ENCODE measurements around the gene KNCN. TPM values are rescaled to one million over a fixed set of nuclear protein-coding genes. Genes with fewer than 3 reads are reported as not detected.

The KNCN gene
- total RNA-seq, 1 donor from 2014 or later = not detected

DNA sequence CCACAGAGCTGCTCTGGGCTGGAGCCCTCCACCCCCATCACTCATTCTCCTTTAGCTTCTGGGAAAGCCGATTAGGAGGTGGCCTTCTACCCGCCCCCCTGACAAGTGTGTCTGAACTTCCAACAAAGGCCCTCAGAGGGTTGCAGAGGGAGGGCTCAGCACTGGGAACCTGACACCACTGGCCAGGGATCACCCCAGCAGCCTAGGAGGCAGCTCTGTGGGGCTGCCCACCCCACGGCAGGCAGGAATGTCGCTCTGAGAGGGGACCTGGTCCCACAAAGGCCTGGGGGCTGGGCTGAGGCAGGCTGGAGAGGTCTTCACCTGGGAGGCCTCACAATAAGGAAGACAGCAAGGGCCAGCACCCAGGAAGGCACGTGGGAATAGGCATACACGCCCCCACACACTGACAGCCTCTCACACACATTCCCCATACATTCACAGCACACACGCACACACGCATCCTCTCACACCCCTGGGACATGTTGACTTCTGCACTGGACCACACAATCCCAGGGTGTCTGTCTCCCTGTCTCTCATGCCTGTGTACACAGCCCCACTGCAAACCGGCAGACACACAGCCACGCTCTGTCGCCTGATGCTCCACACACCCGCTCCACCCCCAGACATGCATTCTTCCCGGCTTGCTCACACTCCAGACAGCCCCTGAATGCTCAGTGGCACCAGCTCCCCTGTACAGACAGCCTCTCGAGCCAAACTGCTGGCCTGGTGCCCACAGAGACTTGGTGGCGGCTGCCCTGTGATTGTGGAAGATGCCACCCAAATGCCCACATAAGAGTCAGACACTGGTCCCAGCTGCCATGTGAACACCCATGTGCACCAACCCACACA is 31.2 kb downstream of the KNCN start:
- Histone ChIP-seq H3K36me3 (ENCODE audit: insufficient read depth, low read length) (no peaks in the 10 kb centered on the region), H3K27ac (ENCODE audit: low read depth, low read length) (peak overlapping the region; percentile 24), H3K4me1 (ENCODE audit: insufficient read depth, low read length) (peaks cover 34% of the 10 kb centered on the region), H3K4me3 (ENCODE audit: insufficient read depth, low read depth, low read length) (peak overlapping the region; percentile 3), H3K9ac (ENCODE audit: low read length) (peak overlapping the region; percentile 38), H3K27me3 (ENCODE audit: insufficient read depth, low read length) (peaks cover 5% of the 10 kb centered on the region), H3K4me2 (ENCODE audit: low read length) (peak overlapping the region; percentile 84), H4K20me1 (ENCODE audit: insufficient read depth, low read length) (no peaks in the 10 kb centered on the region), H3K79me2 (ENCODE audit: insufficient read depth, low read length) (no peaks in the 10 kb centered on the region), H3K9me3 (ENCODE audit: insufficient read depth, low read depth, low read length) (no peaks in the 10 kb centered on the region), H2AFZ (ENCODE audit: low read depth, low read length) (peak overlapping the region; percentile 44)
- no peaks in the 10 kb centered on the region for H3K36me3 Mint-ChIP-seq (ENCODE audit: low read depth, unreplicated experiment)
- peak; percentile 69 for FAIRE-seq
- H3K9me3 Mint-ChIP-seq (ENCODE audit: unreplicated experiment) = no peaks in the 10 kb centered on the region
- H3K27ac Mint-ChIP-seq (ENCODE audit: unreplicated experiment) = peak overlapping the region; percentile 90
- H3K4me3 Mint-ChIP-seq (ENCODE audit: unreplicated experiment) = peak overlapping the region; percentile 55
- DNase-seq (ENCODE audit: low read depth) = peak; percentile 82
- peaks cover 44% of the 10 kb centered on the region for H3K4me1 Mint-ChIP-seq (ENCODE audit: low read depth, unreplicated experiment)
- H3K27me3 Mint-ChIP-seq (ENCODE audit: low read depth, unreplicated experiment) = peaks cover 21% of the 10 kb centered on the region
- no peak for TF ChIP-seq CTCF (IDR thresholded peaks at IDR 0.05; ENCODE audit: insufficient read depth, low read depth, low read length)
- TF ChIP-seq EZH2 (IDR thresholded peaks at IDR 0.05; ENCODE audit: insufficient read depth, low read length) = no peak

GRCh38 chr1:46519209-46519608 is 32.2 kb downstream of the KNCN start:
- Mint-ChIP-seq H3K4me3 (ENCODE audit: unreplicated experiment) (peak overlapping the region; percentile 41), H3K9me3 (ENCODE audit: unreplicated experiment) (no peaks in the 10 kb centered on the region), H3K4me1 (ENCODE audit: low read depth, unreplicated experiment) (peaks cover 44% of the 10 kb centered on the region), H3K27me3 (ENCODE audit: low read depth, unreplicated experiment) (peaks cover 21% of the 10 kb centered on the region), H3K27ac (ENCODE audit: unreplicated experiment) (no peak overlapping the region), H3K36me3 (ENCODE audit: low read depth, unreplicated experiment) (no peaks in the 10 kb centered on the region)
- Histone ChIP-seq H4K20me1 (ENCODE audit: insufficient read depth, low read length) (no peaks in the 10 kb centered on the region), H3K9me3 (ENCODE audit: insufficient read depth, low read depth, low read length) (no peaks in the 10 kb centered on the region), H3K79me2 (ENCODE audit: insufficient read depth, low read length) (no peaks in the 10 kb centered on the region), H3K27ac (ENCODE audit: low read depth, low read length) (no peak overlapping the region), H3K4me2 (ENCODE audit: low read length) (no peak overlapping the region), H2AFZ (ENCODE audit: low read depth, low read length) (no peak overlapping the region), H3K4me1 (ENCODE audit: insufficient read depth, low read length) (peaks cover 34% of the 10 kb centered on the region), H3K36me3 (ENCODE audit: insufficient read depth, low read length) (no peaks in the 10 kb centered on the region), H3K27me3 (ENCODE audit: insufficient read depth, low read length) (peaks cover 13% of the 10 kb centered on the region), H3K9ac (ENCODE audit: low read length) (no peak overlapping the region), H3K4me3 (ENCODE audit: insufficient read depth, low read depth, low read length) (no peak overlapping the region)
- no peak for DNase-seq (ENCODE audit: low read depth)
- TF ChIP-seq CTCF (IDR thresholded peaks at IDR 0.05; ENCODE audit: insufficient read depth, low read depth, low read length) = no peak
- no peak for TF ChIP-seq EZH2 (IDR thresholded peaks at IDR 0.05; ENCODE audit: insufficient read depth, low read length)
- no peak for FAIRE-seq

Data from astrocyte (in vitro differentiated cells and primary cell).